Measurements from ENCODE around the gene ERLIN1.

GRCh38 chr10:100131571-100131970 is 54.3 kb downstream of the ERLIN1 start:
- TF ChIP-seq CTCF (conservative IDR thresholded peaks at IDR 0.05): no peak
- TF ChIP-seq EZH2 (IDR thresholded peaks at IDR 0.05; ENCODE audit: low read depth): no peak

Measured in PC-9 (cell line).